Prostate gland (tissue), 2 donors: ENCODE measurements around the gene DYNC2LI1.

Experiments used
- CTCF ChIP-seq, 4 experiments: fragments of 200-600 bp in 2 of 4; fragments of 450-650 bp in 2 of 4; sonication (generic) in 2 of 4; IDR thresholded peaks; 1 replicate in 3 of 4; 2 replicates in 1 of 4; pipeline ENCODE4 v1.5.1; 2016 to 2019; ENCODE audit warnings: antibody characterized with exemption in 4 of 4, mild to moderate bottlenecking in 2 of 4, moderate library complexity in 2 of 4
- POLR2A ChIP-seq: fragments of 450-650 bp; IDR thresholded peaks from one replicate; pipeline ENCODE4 v1.6.1; 2016; ENCODE audit warnings: antibody characterized with exemption, mild to moderate bottlenecking

- no peak for TF ChIP-seq CTCF (IDR thresholded peaks at IDR 0.05)
- no peak for TF ChIP-seq POLR2A
Observed at GRCh38 chr2:43791035-43791765, 17.4 kb downstream of the DYNC2LI1 start.
